HepG2 (cell line): Measurements from ENCODE around the gene PLXNB2. TPM values are rescaled to one million over a fixed set of nuclear protein-coding genes. Genes with fewer than 3 reads are reported as not detected.

ENCODE experiments used
- ATAC-seq: fragments of 200-7000 bp; cut with Tn5 transposase; 3 replicates; pipeline ENCODE4 v1.9.1; 2020; ENCODE audit warnings: mild to moderate bottlenecking, moderate library complexity
- BruUV-seq: library from RNA; stranded (reverse); fragments of 400-500 nt; replicated peaks from 2 replicates; lab custom pipeline; 2021; lab: Mats Ljungman, UMichigan
- CTCF ChIA-PET: fragments of 300-600 bp; formaldehyde crosslinking; extraction: SDS; loops from one replicate; lab custom pipeline; 2021; ENCODE audit warnings: low total read pairs, inconsistent platforms, low intra/inter-chr PET ratio; lab: Yijun Ruan, JAX
- POLR2A ChIA-PET: fragments of 350-600 bp; sonication (Branson Sonifier 250); formaldehyde crosslinking; loops from one replicate; lab custom pipeline; 2020; ENCODE audit warnings: antibody characterized with exemption, inconsistent platforms; lab: Yijun Ruan, JAX
- DNase-seq: peaks from one replicate; pipeline ENCODE4 v3.0.0-alpha.2; 2015; ENCODE audit warnings: low spot score
- FAIRE-seq: peaks from 3 replicates; lab custom pipeline; 2011; peaks lifted over from hg19 to GRCh38; lab: Jason Lieb, UNC
- H2AFZ ChIP-seq: one replicate; pipeline ENCODE4 v1.6.1; 2011; ENCODE audit warnings: low read length, inconsistent platforms
- H3K27ac ChIP-seq: fragments of 300-600 bp; 3 replicates; pipeline ENCODE4 v1.8.0; 2011; ENCODE audit warnings: mixed run types, mild to moderate bottlenecking, mixed read lengths, low read length, inconsistent platforms; ENCODE audit not compliant: insufficient read depth; ENCODE audit errors: extremely low read length
- H3K27me3 ChIP-seq, 2 experiments: fragments of 200-600 bp in 1 of 2; 2 replicates in 1 of 2; 3 replicates in 1 of 2; pipeline versions ENCODE4 v1.6.0 to v1.8.0; 2011; ENCODE audit warnings: low read length in 2 of 2, mild to moderate bottlenecking in 2 of 2, moderate library complexity in 2 of 2, inconsistent platforms in 1 of 2; ENCODE audit not compliant: insufficient read depth in 2 of 2, control insufficient read depth in 1 of 2
- H3K36me3 ChIP-seq, 2 experiments: fragments of 200-600 bp in 1 of 2; replicated peaks in 1 of 2; 2 replicates in 1 of 2; 3 replicates in 1 of 2; pipeline versions ENCODE4 v1.5.1 to v1.8.0; 2011; ENCODE audit warnings: low read length in 2 of 2, inconsistent platforms in 1 of 2; ENCODE audit not compliant: insufficient read depth in 2 of 2, control insufficient read depth in 1 of 2
- H3K4me1 ChIP-seq: 2 replicates; pipeline ENCODE4 v1.5.1; 2012; ENCODE audit warnings: low read length, inconsistent platforms; ENCODE audit not compliant: insufficient read depth
- H3K4me2 ChIP-seq: 2 replicates; pipeline ENCODE4 v1.6.0; 2011; ENCODE audit warnings: low read depth, low read length, inconsistent platforms
- H3K4me3 ChIP-seq, 3 experiments: fragments of 200-600 bp in 1 of 3; sonication (generic), shearing (Covaris generic) in 1 of 3; replicated peaks in 1 of 3; 2 replicates each; pipeline ENCODE4 v1.5.1; 2011 to 2016; ENCODE audit warnings: low read length in 3 of 3, inconsistent platforms in 2 of 3, low read depth in 2 of 3, mild to moderate bottlenecking in 2 of 3, control low read depth in 1 of 3, mixed read lengths in 1 of 3; ENCODE audit not compliant: insufficient read depth in 1 of 3
- H3K79me2 ChIP-seq: one replicate; pipeline ENCODE4 v1.6.1; 2011; ENCODE audit warnings: low read length, inconsistent platforms; ENCODE audit not compliant: insufficient read depth
- H3K9ac ChIP-seq: 2 replicates; pipeline ENCODE4 v1.6.0; 2011; ENCODE audit warnings: mild to moderate bottlenecking, low read depth, low read length, inconsistent platforms; ENCODE audit not compliant: insufficient read depth
- H3K9me3 ChIP-seq: 2 replicates; pipeline ENCODE4 v1.5.1; 2012; ENCODE audit warnings: mild to moderate bottlenecking, low read length
- H4K20me1 ChIP-seq: 2 replicates; pipeline ENCODE4 v1.6.0; 2011; ENCODE audit warnings: inconsistent platforms, mild to moderate bottlenecking, low read length, moderate library complexity; ENCODE audit not compliant: insufficient read depth
- EEA1 ChIP-seq: sonication (generic); formaldehyde crosslinking; IDR thresholded peaks from 2 replicates; pipeline ENCODE4 v1.5.1; 2020; ENCODE audit warnings: mild to moderate bottlenecking, missing genetic modification reagents, borderline replicate concordance
- GATAD1 ChIP-seq: IDR thresholded peaks from 2 replicates; pipeline ENCODE4 v1.6.1; 2016; ENCODE audit warnings: missing genetic modification reagents, missing compliant biosample characterization
- NAIF1 ChIP-seq: sonication (generic); formaldehyde crosslinking; IDR thresholded peaks from 2 replicates; pipeline ENCODE4 v1.5.0; 2020; ENCODE audit warnings: mild to moderate bottlenecking, missing genetic modification reagents, borderline replicate concordance
- SKI ChIP-seq: fragments of 450-650 bp; IDR thresholded peaks from one replicate; pipeline ENCODE4 v1.6.1; 2018; ENCODE audit warnings: mild to moderate bottlenecking; ENCODE audit not compliant: partially characterized antibody
- SMYD3 ChIP-seq: sonication (generic); formaldehyde crosslinking; IDR thresholded peaks from 2 replicates; pipeline ENCODE4 v1.8.1; 2023; ENCODE audit warnings: mild to moderate bottlenecking, missing genetic modification reagents
- ZNF329 ChIP-seq: sonication (generic); formaldehyde crosslinking; IDR thresholded peaks from 2 replicates; pipeline ENCODE4 v1.9.0; 2021; ENCODE audit warnings: low read depth, mild to moderate bottlenecking, missing genetic modification reagents
- ZNF652 ChIP-seq: IDR thresholded peaks from 2 replicates; pipeline ENCODE4 v1.6.1; 2016; ENCODE audit warnings: low read depth, borderline replicate concordance
- ZNF790 ChIP-seq: sonication (generic); formaldehyde crosslinking; IDR thresholded peaks from 2 replicates; pipeline ENCODE4 v1.8.0; 2022; ENCODE audit warnings: missing genetic modification reagents, mild to moderate bottlenecking, borderline replicate concordance
- WGBS: methylation state at CpG from one replicate; pipeline ENCODE4 v1.1.6; 2017; ENCODE audit warnings: low lambda C conversion rate; 5-methylcytosine and 5-hydroxymethylcytosine counted together
- in situ Hi-C: cut with HindIII; loops from 2 replicates; pipeline ENCODE4 v1.10.0; 2017; ENCODE audit warnings: low pct_unique_long_range_greater_than_20kb; ENCODE audit not compliant: extremely low pct_ligation_motif_present
- intact Hi-C: fragments of 100-400 bp; cut with micrococcal nuclease; formaldehyde crosslinking; loops from one replicate; pipeline ENCODE4 v1.10.0; 2022; ENCODE audit not compliant: unreplicated experiment
- polyA plus RNA-seq, 8 experiments: library from polyadenylated mRNA; depleted of rRNA in 3 of 8; stranded (reverse) in 7 of 8; unstranded in 1 of 8; fragments of >200 nt; fragmentation: Illumina TruSeq in 4 of 8; extraction: Trizol in 4 of 8; gene quantifications; 2 replicates each; pipeline versions ENCODE4 v1.2.1 to v1.2.3, GENCODE V29; 2011 to 2016; ENCODE audit warnings: low read depth in 4 of 8, missing spikeins in 1 of 8, mixed read lengths in 1 of 8; ENCODE audit not compliant: insufficient read depth in 1 of 8
- total RNA-seq, 5 experiments: library from RNA; depleted of rRNA; stranded (reverse); fragments of >200 nt; fragmentation: Illumina TruSeq; extraction: Trizol; gene quantifications; 2 replicates each; pipeline ENCODE4 v1.2.3, GENCODE V29; 2016; ENCODE audit warnings: low read depth in 1 of 5
- TF ChIP-seq, protein P1 (sequence below): IDR thresholded peaks from 2 replicates; pipeline ENCODE4 v1.6.1; 2016; ENCODE audit warnings: missing compliant biosample characterization, missing genetic modification reagents, borderline replicate concordance
- TF ChIP-seq, protein P2 (sequence below): sonication (generic); formaldehyde crosslinking; IDR thresholded peaks from 2 replicates; pipeline ENCODE4 v1.5.0; 2020; ENCODE audit warnings: missing genetic modification reagents
- TF ChIP-seq, protein P3 (sequence below): IDR thresholded peaks from 2 replicates; pipeline ENCODE4 v1.6.1; 2016; ENCODE audit warnings: missing compliant biosample characterization, missing genetic modification reagents, borderline replicate concordance
- TF ChIP-seq, protein P4 (sequence below), 2 experiments: fragments of 450-650 bp in 1 of 2; sonication (generic) in 1 of 2; formaldehyde crosslinking in 1 of 2; IDR thresholded peaks; 2 replicates each; pipeline versions ENCODE4 v1.6.1 to v1.8.0; 2016 to 2022; ENCODE audit warnings: antibody characterized with exemption in 1 of 2, mild to moderate bottlenecking in 1 of 2, missing genetic modification reagents in 1 of 2

The PLXNB2 gene
- total and polyA plus RNA-seq, 2 of the 13 experiments (the other 11 are each of a cell fraction or from before 2014, with no cell fraction given), result 32.6 to 68.9 TPM

DNA sequence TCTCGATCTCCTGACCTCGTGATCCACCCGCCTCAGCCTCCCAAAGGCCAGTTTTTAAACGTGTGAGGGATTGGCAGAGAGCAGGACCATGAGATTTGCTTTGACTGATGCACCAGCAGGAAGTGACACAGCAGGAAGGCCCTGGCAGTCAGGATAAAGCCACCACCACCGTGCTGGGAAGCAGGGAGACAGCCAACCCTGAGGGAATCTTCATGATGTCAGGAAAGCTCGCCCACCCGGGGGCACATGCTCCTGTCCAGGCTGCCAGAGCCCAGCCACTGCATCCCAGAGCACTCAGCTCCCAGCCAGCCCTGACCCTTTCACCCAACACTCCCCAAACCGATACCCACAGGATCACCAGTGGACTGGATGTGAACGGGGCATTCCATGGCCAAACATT lies 68.7 kb downstream of the PLXNB2 start:
- POLR2A ChIA-PET, result no interaction called here
- Histone ChIP-seq H3K27ac (no peak overlapping the region), H4K20me1 (peaks cover 14% of the 10 kb centered on the region), H3K4me3 (no peak overlapping the region), H3K9me3 (no peaks in the 10 kb centered on the region), H3K36me3 (peaks cover 11 to 19% of the 10 kb centered on the region in 2 experiments; a peak in 4 of 5 replicates), H3K4me1 (peaks cover 9% of the 10 kb centered on the region; the same call in 1 of the 2 replicates), H3K9ac (no peak overlapping the region), H2AFZ (no peak overlapping the region), H3K4me2 (no peak overlapping the region), H3K27me3 (no peaks in the 10 kb centered on the region; a peak in 1 of 5 replicates), H3K79me2 (peaks cover 45% of the 10 kb centered on the region)
- intact Hi-C loops (no loop called here), in situ Hi-C loops (no loop called here)
- ATAC-seq (no peak), DNase-seq (no peak), FAIRE-seq (no peak)
- WGBS, result 90% methylated on average over 7 of the region's 9 CpGs
- CTCF ChIA-PET, result no interaction called here
- BruUV-seq, result no TSS peak
- TF ChIP-seq NAIF1 (no peak), ZNF652 (CRISPR knock-in tag) (no peak), ZNF329 (CRISPR knock-in tag) (no peak), EEA1 (CRISPR knock-in tag) (no peak), SKI (no peak), ZNF790 (no peak), SMYD3 (CRISPR knock-in tag) (no peak), GATAD1 (CRISPR knock-in tag) (no peak)
- TF ChIP-seq, protein P1, sequence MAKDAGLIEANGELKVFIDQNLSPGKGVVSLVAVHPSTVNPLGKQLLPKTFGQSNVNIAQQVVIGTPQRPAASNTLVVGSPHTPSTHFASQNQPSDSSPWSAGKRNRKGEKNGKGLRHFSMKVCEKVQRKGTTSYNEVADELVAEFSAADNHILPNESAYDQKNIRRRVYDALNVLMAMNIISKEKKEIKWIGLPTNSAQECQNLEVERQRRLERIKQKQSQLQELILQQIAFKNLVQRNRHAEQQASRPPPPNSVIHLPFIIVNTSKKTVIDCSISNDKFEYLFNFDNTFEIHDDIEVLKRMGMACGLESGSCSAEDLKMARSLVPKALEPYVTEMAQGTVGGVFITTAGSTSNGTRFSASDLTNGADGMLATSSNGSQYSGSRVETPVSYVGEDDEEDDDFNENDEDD, result no peak
- TF ChIP-seq, protein P2, sequence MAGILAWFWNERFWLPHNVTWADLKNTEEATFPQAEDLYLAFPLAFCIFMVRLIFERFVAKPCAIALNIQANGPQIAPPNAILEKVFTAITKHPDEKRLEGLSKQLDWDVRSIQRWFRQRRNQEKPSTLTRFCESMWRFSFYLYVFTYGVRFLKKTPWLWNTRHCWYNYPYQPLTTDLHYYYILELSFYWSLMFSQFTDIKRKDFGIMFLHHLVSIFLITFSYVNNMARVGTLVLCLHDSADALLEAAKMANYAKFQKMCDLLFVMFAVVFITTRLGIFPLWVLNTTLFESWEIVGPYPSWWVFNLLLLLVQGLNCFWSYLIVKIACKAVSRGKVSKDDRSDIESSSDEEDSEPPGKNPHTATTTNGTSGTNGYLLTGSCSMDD (CRISPR knock-in tag), result no peak
- TF ChIP-seq, protein P3, sequence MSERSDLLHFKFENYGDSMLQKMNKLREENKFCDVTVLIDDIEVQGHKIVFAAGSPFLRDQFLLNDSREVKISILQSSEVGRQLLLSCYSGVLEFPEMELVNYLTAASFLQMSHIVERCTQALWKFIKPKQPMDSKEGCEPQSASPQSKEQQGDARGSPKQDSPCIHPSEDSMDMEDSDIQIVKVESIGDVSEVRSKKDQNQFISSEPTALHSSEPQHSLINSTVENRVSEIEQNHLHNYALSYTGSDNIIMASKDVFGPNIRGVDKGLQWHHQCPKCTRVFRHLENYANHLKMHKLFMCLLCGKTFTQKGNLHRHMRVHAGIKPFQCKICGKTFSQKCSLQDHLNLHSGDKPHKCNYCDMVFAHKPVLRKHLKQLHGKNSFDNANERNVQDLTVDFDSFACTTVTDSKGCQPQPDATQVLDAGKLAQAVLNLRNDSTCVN (CRISPR knock-in tag), result no peak
- TF ChIP-seq, protein P4, sequence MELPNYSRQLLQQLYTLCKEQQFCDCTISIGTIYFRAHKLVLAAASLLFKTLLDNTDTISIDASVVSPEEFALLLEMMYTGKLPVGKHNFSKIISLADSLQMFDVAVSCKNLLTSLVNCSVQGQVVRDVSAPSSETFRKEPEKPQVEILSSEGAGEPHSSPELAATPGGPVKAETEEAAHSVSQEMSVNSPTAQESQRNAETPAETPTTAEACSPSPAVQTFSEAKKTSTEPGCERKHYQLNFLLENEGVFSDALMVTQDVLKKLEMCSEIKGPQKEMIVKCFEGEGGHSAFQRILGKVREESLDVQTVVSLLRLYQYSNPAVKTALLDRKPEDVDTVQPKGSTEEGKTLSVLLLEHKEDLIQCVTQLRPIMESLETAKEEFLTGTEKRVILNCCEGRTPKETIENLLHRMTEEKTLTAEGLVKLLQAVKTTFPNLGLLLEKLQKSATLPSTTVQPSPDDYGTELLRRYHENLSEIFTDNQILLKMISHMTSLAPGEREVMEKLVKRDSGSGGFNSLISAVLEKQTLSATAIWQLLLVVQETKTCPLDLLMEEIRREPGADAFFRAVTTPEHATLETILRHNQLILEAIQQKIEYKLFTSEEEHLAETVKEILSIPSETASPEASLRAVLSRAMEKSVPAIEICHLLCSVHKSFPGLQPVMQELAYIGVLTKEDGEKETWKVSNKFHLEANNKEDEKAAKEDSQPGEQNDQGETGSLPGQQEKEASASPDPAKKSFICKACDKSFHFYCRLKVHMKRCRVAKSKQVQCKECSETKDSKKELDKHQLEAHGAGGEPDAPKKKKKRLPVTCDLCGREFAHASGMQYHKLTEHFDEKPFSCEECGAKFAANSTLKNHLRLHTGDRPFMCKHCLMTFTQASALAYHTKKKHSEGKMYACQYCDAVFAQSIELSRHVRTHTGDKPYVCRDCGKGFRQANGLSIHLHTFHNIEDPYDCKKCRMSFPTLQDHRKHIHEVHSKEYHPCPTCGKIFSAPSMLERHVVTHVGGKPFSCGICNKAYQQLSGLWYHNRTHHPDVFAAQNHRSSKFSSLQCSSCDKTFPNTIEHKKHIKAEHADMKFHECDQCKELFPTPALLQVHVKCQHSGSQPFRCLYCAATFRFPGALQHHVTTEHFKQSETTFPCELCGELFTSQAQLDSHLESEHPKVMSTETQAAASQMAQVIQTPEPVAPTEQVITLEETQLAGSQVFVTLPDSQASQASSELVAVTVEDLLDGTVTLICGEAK (IDR thresholded peaks at IDR 0.05), result no peak
- TF ChIP-seq, protein P4 (CRISPR knock-in tag; IDR thresholded peaks at IDR 0.05), result no peak
